GM12875 (cell line): ENCODE results near the gene P3R3URF.

Experiments used
- H3K4me3 ChIP-seq: one replicate; pipeline ENCODE4 v1.5.1; 2011; ENCODE audit warnings: low read depth, low read length, control low read depth
- CTCF ChIP-seq: IDR thresholded peaks from 2 replicates; pipeline ENCODE4 v1.5.1; 2011; ENCODE audit warnings: low read depth, mild to moderate bottlenecking, control low read depth, inconsistent platforms, low read length, moderate library complexity, borderline replicate concordance; ENCODE audit not compliant: insufficient read depth

Gene P3R3URF

GRCh38 chr1:46204406-46204742, 28.1 kb upstream of the P3R3URF start:
- no peak for TF ChIP-seq CTCF
- H3K4me3 ChIP-seq, result no peak overlapping the region

GRCh38 chr1:46203738-46204405, 27.6 kb upstream of the P3R3URF start:
- no peak for TF ChIP-seq CTCF
- no peak overlapping the region for H3K4me3 ChIP-seq

GRCh38 chr1:46199233-46199749, 23.0 kb upstream of the P3R3URF start:
- no peak overlapping the region for H3K4me3 ChIP-seq
- no peak for TF ChIP-seq CTCF

- peak; percentile 25; the same call in 1 of the 2 replicates for TF ChIP-seq CTCF
- peak within 1 kb of the TSS; percentile 61 for H3K4me3 ChIP-seq
Observed at GRCh38 chr1:46197964-46198811, 21.9 kb upstream of the P3R3URF start, which contains the start of gene POMGNT1. TSS of gene POMGNT1 (minus strand) at chr1:46198434. CDS start at chr1:46197821, 613 bp downstream.

GRCh38 chr1:46197560-46197963, 21.3 kb upstream of the P3R3URF start:
- TF ChIP-seq CTCF, result no peak
- H3K4me3 ChIP-seq, result peak overlapping the region; percentile 61

- no peak for TF ChIP-seq CTCF
- H3K4me3 ChIP-seq, result no peak overlapping the region
Observed at GRCh38 chr1:46196609-46197008, 20.3 kb upstream of the P3R3URF start.

- TF ChIP-seq CTCF, result no peak
- H3K4me3 ChIP-seq, result no peak overlapping the region
Observed at GRCh38 chr1:46194641-46195193, 18.4 kb upstream of the P3R3URF start.
